Type B pancreatic cell (in vitro differentiated cells): ENCODE data around the gene DOCK1. TPM values are rescaled to one million over a fixed set of nuclear protein-coding genes. Genes with fewer than 3 reads are reported as not detected.

Experiments used
- DNase-seq: peaks from one replicate; pipeline ENCODE4 v3.0.0; 2021; ENCODE audit warnings: mixed read lengths; ENCODE audit not compliant: unreplicated experiment; ENCODE audit errors: extremely low spot score
- H3K27ac Mint-ChIP-seq: 2 replicates; pipeline ENCODE4 v1.8.0; 2021; ENCODE audit warnings: mild to moderate bottlenecking, mixed read lengths
- H3K27me3 Mint-ChIP-seq: 2 replicates; pipeline ENCODE4 v1.8.0; 2021; ENCODE audit warnings: mixed read lengths
- H3K36me3 Mint-ChIP-seq: 2 replicates; pipeline ENCODE4 v1.8.0; 2021; ENCODE audit warnings: mixed read lengths
- H3K4me1 Mint-ChIP-seq: one replicate; pipeline ENCODE4 v1.8.0; 2021; ENCODE audit warnings: mixed read lengths; ENCODE audit not compliant: unreplicated experiment
- H3K4me3 Mint-ChIP-seq: 2 replicates; pipeline ENCODE4 v1.8.0; 2021; ENCODE audit warnings: mild to moderate bottlenecking, mixed read lengths
- H3K9me3 Mint-ChIP-seq: 2 replicates; pipeline ENCODE4 v1.8.0; 2021; ENCODE audit warnings: mixed read lengths
- CTCF ChIP-seq: fragments of 200-600 bp; sonication (generic); conservative IDR thresholded peaks from 2 replicates; pipeline ENCODE4 v1.5.0; 2021; ENCODE audit warnings: antibody characterized with exemption, mild to moderate bottlenecking
- total RNA-seq: library from RNA; stranded (reverse); gene quantifications from 2 replicates; pipeline ENCODE4 v1.2.1, GENCODE V29; 2021; ENCODE audit warnings: low replicate concordance

DOCK1 gene
- total RNA-seq, 1 donor from 2014 or later = 67.4 TPM

- Mint-ChIP-seq H3K27me3 (no peaks in the 10 kb centered on the region), H3K9me3 (no peaks in the 10 kb centered on the region), H3K4me1 (peaks cover 8% of the 10 kb centered on the region), H3K36me3 (peaks cover 9% of the 10 kb centered on the region), H3K27ac (peak overlapping the region; percentile 43), H3K4me3 (no peak overlapping the region)
- TF ChIP-seq CTCF = no peak
- DNase-seq = no peak
Measured at GRCh38 chr10:127017541-127018297, 112.5 kb downstream of the DOCK1 start.

GRCh38 chr10:127018298-127018650 is 113.0 kb downstream of the DOCK1 start:
- Mint-ChIP-seq H3K36me3 (peaks cover 10% of the 10 kb centered on the region), H3K9me3 (no peaks in the 10 kb centered on the region), H3K4me1 (peaks cover 3% of the 10 kb centered on the region), H3K4me3 (no peak overlapping the region), H3K27ac (peak overlapping the region; percentile 43), H3K27me3 (no peaks in the 10 kb centered on the region)
- no peak for DNase-seq
- no peak for TF ChIP-seq CTCF

- Mint-ChIP-seq H3K4me1 (no peaks in the 10 kb centered on the region), H3K36me3 (peaks cover 7% of the 10 kb centered on the region), H3K27ac (no peak overlapping the region), H3K9me3 (no peaks in the 10 kb centered on the region), H3K4me3 (no peak overlapping the region), H3K27me3 (no peaks in the 10 kb centered on the region)
- DNase-seq = no peak
- no peak for TF ChIP-seq CTCF
Measured at GRCh38 chr10:127018766-127019165, 113.5 kb downstream of the DOCK1 start.

- H3K27me3 Mint-ChIP-seq = no peaks in the 10 kb centered on the region
- H3K4me3 Mint-ChIP-seq = no peak overlapping the region
- DNase-seq = no peak
- H3K36me3 Mint-ChIP-seq = peaks cover 19% of the 10 kb centered on the region
- TF ChIP-seq CTCF = no peak
- no peaks in the 10 kb centered on the region for H3K9me3 Mint-ChIP-seq
- no peak overlapping the region for H3K27ac Mint-ChIP-seq
- H3K4me1 Mint-ChIP-seq = peaks cover 10% of the 10 kb centered on the region
Measured at GRCh38 chr10:127020260-127020659, 115.0 kb downstream of the DOCK1 start.

GRCh38 chr10:127021801-127022200 is 116.6 kb downstream of the DOCK1 start:
- Mint-ChIP-seq H3K27me3 (no peaks in the 10 kb centered on the region), H3K4me1 (peaks cover 10% of the 10 kb centered on the region), H3K9me3 (no peaks in the 10 kb centered on the region), H3K36me3 (peaks cover 26% of the 10 kb centered on the region), H3K27ac (no peak overlapping the region), H3K4me3 (no peak overlapping the region)
- TF ChIP-seq CTCF = no peak
- DNase-seq = no peak
